Naive thymus-derived CD8-positive, alpha-beta T cell (primary cell): Measurements from ENCODE around the gene PTTG1. TPM values are rescaled to one million over a fixed set of nuclear protein-coding genes. Genes with fewer than 3 reads are reported as not detected.

Experiments used
- ATAC-seq, 2 donors: fragments of 150-1000 bp; cut with Tn5 transposase in 1 of 2; sonication (Bioruptor Pico), chemical (Tn5 transposase) in 1 of 2; 1 replicate in 1 of 2; 2 replicates in 1 of 2; pipeline ENCODE4 v1.10.0; 2021; ENCODE audit warnings: mild to moderate bottlenecking in 2 of 2, moderate library complexity in 2 of 2
- POLR2A ChIA-PET: fragments of 350-600 bp; sonication (Branson Sonifier 250); formaldehyde crosslinking; loops from one replicate; lab custom pipeline; 2021; ENCODE audit warnings: antibody characterized with exemption; lab: Charles Lee
- DNase-seq, 10 donors: peaks; one replicate each; pipeline versions ENCODE4 v3.0.0 to v3.0.0-alpha.2; 2020 to 2022
- H3K27ac Mint-ChIP-seq, 10 donors: one replicate each; pipeline ENCODE4 v1.8.0; 2020 to 2022; ENCODE audit warnings: mild to moderate bottlenecking in 10 of 10, mixed read lengths in 10 of 10, moderate library complexity in 4 of 10, inconsistent platforms in 1 of 10
- H3K27me3 Mint-ChIP-seq, 5 donors: one replicate each; pipeline ENCODE4 v1.8.0; 2021 to 2022; ENCODE audit warnings: mixed read lengths in 5 of 5
- H3K36me3 Mint-ChIP-seq, 3 donors: one replicate each; pipeline ENCODE4 v1.8.0; 2020 to 2022; ENCODE audit warnings: mixed read lengths in 3 of 3, mild to moderate bottlenecking in 2 of 3, inconsistent platforms in 1 of 3
- H3K4me1 Mint-ChIP-seq, 4 donors: one replicate each; pipeline ENCODE4 v1.8.0; 2021 to 2022; ENCODE audit warnings: mixed read lengths in 4 of 4
- H3K4me3 Mint-ChIP-seq, 10 donors: one replicate each; pipeline ENCODE4 v1.8.0; 2020 to 2022; ENCODE audit warnings: mild to moderate bottlenecking in 10 of 10, mixed read lengths in 10 of 10, moderate library complexity in 6 of 10, inconsistent platforms in 1 of 10
- H3K9me3 Mint-ChIP-seq, 9 donors: one replicate each; pipeline ENCODE4 v1.8.0; 2020 to 2022; ENCODE audit warnings: mixed read lengths in 9 of 9, mild to moderate bottlenecking in 3 of 9, inconsistent platforms in 1 of 9, moderate library complexity in 1 of 9
- polyA plus RNA-seq, 3 donors: library from polyadenylated mRNA; unstranded; fragments of 300-500 nt; fragmentation: Illumina TruSeq; gene quantifications; one replicate each; pipeline ENCODE4 v1.2.3, GENCODE V29; 2021
- total RNA-seq, 8 experiments: library from RNA in 2 of 8; stranded (reverse) in 2 of 8; gene quantifications; one replicate each; pipeline ENCODE4 v1.2.3 and lab custom pipeline; 2021 to 2026

Gene PTTG1
- total and polyA plus RNA-seq, 5 experiments from 2014 or later, result 2.7 to 18.9 (median 7.1) TPM

DNA sequence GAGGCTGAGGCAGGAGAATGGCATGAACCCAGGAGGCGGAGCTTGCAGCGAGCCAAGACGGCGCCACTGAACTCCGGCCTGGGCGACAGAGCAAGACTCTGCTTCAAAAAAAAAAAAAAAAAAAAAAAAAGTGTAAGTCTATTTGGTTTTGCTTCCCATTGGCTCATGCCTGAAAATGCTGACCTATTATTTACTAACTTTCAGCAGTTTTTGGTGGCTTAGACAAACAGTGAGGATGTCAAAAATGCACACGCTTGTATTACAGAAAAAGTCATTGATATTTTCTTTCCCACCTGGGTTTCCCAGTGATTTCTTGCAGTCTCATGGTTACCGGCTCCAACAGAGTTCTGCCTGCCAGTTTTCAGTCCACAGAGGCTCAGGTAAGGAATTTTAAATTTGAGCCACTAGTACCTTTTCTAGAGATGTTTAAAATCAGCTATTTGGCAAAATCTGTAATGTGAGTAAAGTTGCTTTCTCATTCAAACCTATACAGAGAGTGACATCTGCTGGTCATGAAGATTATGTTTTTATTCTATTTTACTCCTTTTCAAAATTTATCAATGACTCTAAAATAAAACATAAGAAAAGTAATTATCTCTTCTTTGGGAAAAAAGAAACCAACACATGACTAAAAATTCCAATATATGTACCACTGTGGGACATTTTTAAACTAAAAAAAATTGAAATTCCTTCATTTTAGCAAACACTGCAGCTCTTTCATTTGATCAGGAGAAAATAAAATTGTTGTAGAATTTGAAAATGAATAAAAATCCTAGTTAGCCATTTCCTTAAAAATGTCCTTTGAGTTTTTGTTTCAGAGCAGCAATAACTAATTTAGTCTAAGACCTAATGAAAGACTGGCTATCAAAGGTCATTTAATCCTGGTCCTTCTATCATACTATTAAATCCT is 30.6 kb upstream of the PTTG1 start:
- DNase-seq (peak in 2 of 10 donors; percentile 11 to 20), ATAC-seq (no peak)
- Mint-ChIP-seq H3K36me3 (peaks cover 0 to 18% (median 8%) of the 10 kb centered on the region in 3 donors), H3K9me3 (peaks cover 0 to 27% (median 11%) of the 10 kb centered on the region in 9 donors), H3K4me1 (no peaks in the 10 kb centered on the region), H3K27me3 (peaks cover 0 to 3% (median 0%) of the 10 kb centered on the region in 5 donors), H3K4me3 (no peak overlapping the region), H3K27ac (no peak overlapping the region)
- POLR2A ChIA-PET, result no interaction called here

DNA sequence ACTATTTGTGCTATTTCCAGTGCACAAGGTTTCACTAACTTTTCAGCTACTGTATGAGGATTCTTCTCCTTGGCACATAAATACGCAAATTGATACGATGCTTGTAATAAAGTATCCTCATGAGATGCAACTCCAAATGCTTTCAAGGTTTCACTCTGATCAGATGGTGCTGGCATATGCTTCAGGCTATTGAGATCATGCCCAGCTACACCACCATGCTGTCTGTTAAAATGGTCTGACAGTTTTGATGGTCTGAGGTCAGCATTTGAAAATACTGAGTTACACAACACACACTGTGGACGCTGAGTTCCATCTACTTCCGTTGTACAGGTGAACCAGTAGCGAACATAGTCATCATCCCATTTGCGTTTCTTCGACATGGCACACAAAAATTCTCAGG is 26.5 kb upstream of the PTTG1 start:
- no peaks in the 10 kb centered on the region for H3K9me3 Mint-ChIP-seq
- POLR2A ChIA-PET, result no interaction called here
- no peaks in the 10 kb centered on the region for H3K36me3 Mint-ChIP-seq
- H3K27ac Mint-ChIP-seq, result no peak overlapping the region
- DNase-seq (no peak), ATAC-seq (no peak)
- H3K4me1 Mint-ChIP-seq, result peaks cover 4 to 17% (median 14%) of the 10 kb centered on the region in 4 donors
- H3K27me3 Mint-ChIP-seq, result no peaks in the 10 kb centered on the region
- H3K4me3 Mint-ChIP-seq, result no peak overlapping the region

DNA sequence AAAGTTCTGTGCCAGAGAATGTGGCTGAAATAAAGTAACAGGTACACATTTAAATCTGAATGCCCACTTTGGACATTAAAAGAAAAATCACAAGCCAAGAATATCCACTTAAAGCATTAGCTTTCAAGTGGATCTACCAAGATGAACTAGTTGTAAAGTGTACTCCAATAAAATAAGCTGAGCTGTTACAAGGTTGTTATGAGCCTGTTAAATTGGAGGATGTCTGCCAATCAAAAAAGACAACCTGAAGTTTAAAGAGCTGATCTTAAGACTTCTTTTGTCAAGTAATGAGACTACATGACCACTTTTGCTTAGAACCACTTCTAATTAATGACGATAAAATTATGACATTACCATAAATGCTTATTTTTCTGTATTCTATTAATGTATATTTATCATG is 24.2 kb upstream of the PTTG1 start:
- H3K27ac Mint-ChIP-seq, result peak overlapping the region in 1 of 10 donors; percentile 63
- no peak overlapping the region for H3K4me3 Mint-ChIP-seq
- DNase-seq (no peak), ATAC-seq (no peak)
- peaks cover 0 to 10% (median 3%) of the 10 kb centered on the region in 3 donors for H3K36me3 Mint-ChIP-seq
- H3K9me3 Mint-ChIP-seq, result no peaks in the 10 kb centered on the region
- no peaks in the 10 kb centered on the region for H3K27me3 Mint-ChIP-seq
- POLR2A ChIA-PET, result interaction anchor here (0.6 kb wide), 1 partner anchor 20 kb away, joined by 4 read pairs; no protein-coding TSS in a partner anchor
- H3K4me1 Mint-ChIP-seq, result peaks cover 6 to 22% (median 19%) of the 10 kb centered on the region in 4 donors

DNA sequence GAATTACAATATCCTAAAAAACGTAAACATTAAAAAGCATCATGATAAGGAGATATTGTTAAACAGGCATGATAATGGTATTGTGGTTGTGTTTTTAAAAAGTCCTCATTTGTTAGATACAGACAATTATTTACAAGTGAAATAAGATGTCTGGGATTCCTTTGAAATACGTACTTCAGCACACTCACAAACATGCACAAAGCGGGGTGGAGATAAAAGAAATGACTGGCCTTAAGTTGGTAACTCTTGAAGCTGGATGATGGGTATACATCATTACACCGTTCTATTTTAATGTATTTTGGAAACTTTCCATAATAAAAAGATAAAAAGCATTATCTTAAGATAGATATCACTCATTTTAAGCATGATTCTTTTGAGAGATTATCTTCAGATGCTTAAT is 22.8 kb upstream of the PTTG1 start:
- peaks cover 6 to 22% (median 19%) of the 10 kb centered on the region in 4 donors for H3K4me1 Mint-ChIP-seq
- POLR2A ChIA-PET, result interaction anchor here (2.6 kb wide), 1 partner anchor 20 kb away, joined by 13 read pairs; the partner anchor contains the start of gene SLU7

DNA sequence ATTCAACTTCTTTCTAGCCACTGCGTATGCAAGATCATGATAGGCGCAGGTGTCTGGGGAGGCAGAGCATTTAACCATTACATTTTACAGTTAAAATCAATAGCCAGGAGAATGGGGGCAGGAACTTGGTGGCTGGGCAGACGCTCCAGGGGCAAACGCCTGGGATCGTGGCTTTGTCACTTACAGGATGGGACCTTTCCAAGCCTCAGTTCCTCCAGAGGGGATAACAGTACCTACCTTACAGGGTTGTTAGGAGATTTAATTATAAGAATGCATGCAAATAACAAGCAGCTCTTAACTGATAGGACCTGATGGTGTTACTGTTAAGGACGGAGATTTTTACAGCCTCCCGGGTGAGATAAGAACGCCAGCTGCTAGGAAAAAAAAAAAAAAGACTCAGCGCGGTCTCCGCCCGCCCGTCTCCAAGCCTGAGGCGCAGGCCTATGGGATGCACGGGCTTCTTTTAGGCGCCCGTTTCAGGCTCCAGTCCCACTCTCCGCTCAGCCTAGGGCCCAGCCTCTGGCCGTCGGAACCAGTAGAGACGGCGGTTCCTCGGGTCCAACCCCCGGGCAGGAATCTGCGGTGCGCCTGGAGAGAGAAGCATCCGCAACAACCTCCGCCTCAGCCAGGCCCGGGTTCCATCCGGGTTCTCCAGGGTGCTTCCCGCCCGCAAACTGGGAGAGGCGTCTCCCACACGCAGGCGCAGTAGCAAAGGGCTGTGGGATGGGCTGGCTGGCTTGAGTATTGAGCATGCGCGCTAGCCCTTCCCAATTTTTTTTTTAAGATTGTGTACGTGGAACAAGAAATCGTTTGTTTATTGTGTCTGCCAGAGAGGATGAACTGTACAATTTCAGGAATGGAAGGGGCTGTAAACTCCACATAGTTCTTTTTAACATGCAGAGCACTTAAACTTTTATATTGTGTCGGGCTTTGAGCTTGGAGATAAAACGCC is 22.0 kb upstream of the PTTG1 start, which contains the start of gene FAM200C:
FAM200C (minus strand) TSS at position 653 of the 952 bp plus-strand sequence. CDS start 4,564 bp downstream, outside the sequence.
- no peaks in the 10 kb centered on the region for H3K9me3 Mint-ChIP-seq
- POLR2A ChIA-PET, result interaction anchor here (1.0 to 2.6 kb wide), 2 partner anchors 19 to 40 kb away, joined by 3 to 13 read pairs; partner anchors contain the start of gene SLU7
- peaks cover 6 to 22% (median 19%) of the 10 kb centered on the region in 4 donors for H3K4me1 Mint-ChIP-seq
- H3K4me3 Mint-ChIP-seq, result peak within 1 kb of the TSS; percentile 90 to 95 (median 92)
- DNase-seq (peak; percentile 32 to 79 (median 54)), ATAC-seq (peak; percentile 77 to 86)
- no peaks in the 10 kb centered on the region for H3K27me3 Mint-ChIP-seq
- H3K27ac Mint-ChIP-seq, result peak within 1 kb of the TSS; percentile 56 to 91 (median 86)
- H3K36me3 Mint-ChIP-seq, result peaks cover 0 to 31% (median 14%) of the 10 kb centered on the region in 3 donors

More for the DNA sequence above, 22.8 kb upstream of the PTTG1 start:
- no peak for ATAC-seq
- Mint-ChIP-seq H3K27ac (peak overlapping the region in 3 of 10 donors; percentile 88 to 91 (median 90)), H3K9me3 (no peaks in the 10 kb centered on the region), H3K27me3 (no peaks in the 10 kb centered on the region), H3K36me3 (peaks cover 0 to 23% (median 8%) of the 10 kb centered on the region in 3 donors), H3K4me3 (peak overlapping the region; percentile 90 to 95 (median 92))
- no peak for DNase-seq

DNA sequence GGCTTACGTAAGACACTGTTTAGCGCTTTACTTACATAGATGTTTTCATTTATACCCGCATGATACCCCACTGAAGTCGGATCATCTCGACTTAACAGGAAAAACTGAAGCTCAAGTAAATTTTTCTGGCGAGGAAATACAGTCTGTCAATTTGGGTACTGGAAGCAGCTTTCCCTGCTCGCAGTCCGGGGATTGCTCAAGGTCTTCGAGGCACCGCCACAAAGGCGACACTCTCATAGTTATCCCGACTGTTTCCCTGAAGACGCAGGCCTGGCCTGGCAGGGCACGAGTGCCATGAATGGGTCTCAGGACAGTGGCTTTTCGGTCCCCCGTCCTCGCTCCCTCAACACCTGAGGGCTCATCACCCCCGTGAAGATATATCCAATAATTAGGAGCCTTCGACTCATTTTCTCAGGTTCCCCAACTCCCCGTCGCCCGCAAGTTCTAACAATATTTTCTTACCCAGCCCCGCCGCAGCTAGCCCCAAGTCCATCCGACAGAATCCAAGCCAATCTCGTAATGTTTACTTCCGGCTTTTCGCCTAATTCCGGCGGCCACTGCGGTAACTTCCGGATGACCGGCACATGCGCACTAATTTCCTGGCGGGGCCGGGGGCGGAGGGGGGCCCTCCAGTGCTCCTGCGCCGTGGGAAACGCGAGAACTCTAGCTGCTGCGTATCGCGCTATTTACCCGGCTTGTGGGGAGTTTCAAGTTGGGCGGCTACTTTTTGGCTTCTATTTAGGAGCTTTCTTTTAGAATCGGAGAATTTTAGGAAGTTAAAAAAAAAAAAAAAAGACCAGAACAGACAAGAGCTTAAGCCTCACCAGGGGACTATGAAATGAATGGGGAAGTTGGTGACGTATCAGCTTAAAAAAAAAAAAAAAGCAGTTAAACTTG is 2.8 kb upstream of the PTTG1 start, which contains the start of gene SLU7:
SLU7 (minus strand) TSS at position 521 of the 897 bp plus-strand sequence. CDS start 3,787 bp downstream, outside the sequence.
- Mint-ChIP-seq H3K4me1 (peaks cover 30 to 79% (median 70%) of the 10 kb centered on the region in 4 donors), H3K27ac (peak within 1 kb of the TSS; percentile 95 to 100 (median 98)), H3K9me3 (no peaks in the 10 kb centered on the region), H3K27me3 (no peaks in the 10 kb centered on the region), H3K36me3 (peaks cover 0 to 28% (median 4%) of the 10 kb centered on the region in 3 donors), H3K4me3 (peak within 1 kb of the TSS; percentile 94 to 99 (median 98))
- POLR2A ChIA-PET, result interaction anchor here (0.7 to 2.3 kb wide), 6 partner anchors 14 to 410 kb away, joined by 3 to 15 read pairs (median 4); partner anchors contain the start of genes FAM200C and TTC1
- peak; percentile 84 to 95 (median 92) for DNase-seq
- peak; percentile 78 to 85 for ATAC-seq

DNA sequence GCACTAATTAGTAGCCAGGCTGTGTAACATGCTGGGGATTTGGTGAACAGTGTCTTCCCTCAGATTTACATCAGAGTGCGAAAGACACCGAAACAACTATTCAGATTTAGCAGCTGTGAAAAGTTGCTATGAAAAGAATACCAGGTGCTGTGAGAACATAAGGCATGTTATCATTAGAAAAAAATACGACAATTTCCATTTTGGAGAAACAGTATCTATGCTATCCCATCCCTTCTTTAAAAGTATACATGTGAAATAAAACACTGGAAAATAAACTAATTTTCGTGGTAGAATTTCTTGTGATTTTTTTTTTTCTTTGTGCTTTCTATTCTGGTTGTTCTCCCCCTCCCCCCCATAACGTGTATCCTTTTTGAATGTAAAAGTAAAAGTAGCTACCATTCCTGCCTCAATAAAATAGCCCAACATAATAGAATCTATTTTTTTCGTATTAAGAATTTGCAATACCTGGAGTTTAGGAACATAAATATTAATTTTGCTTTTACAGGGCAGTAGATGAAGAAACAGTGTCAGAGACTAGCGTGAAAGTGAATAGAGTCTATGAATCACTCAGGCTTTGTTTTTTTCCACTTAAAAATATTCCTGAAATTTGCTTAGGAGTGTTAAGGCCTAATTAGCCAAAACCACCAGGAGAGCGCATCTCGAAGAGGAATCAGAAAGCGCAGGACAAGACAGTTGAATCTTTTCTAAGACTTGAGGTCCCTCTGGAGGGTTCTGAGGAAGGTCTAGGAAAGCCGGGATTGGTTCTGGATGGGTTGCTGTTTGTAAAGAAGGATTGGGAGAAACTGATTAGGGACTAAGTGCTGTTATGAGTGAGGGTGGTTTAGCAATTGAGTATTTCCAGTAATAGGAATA is 2.0 kb upstream of the PTTG1 start:
- H3K4me1 Mint-ChIP-seq, result peaks cover 30 to 85% (median 74%) of the 10 kb centered on the region in 4 donors
- POLR2A ChIA-PET, result interaction anchor here (0.7 to 2.3 kb wide), 6 partner anchors 15 to 411 kb away, joined by 3 to 15 read pairs (median 4); partner anchors contain the start of genes FAM200C and TTC1
- H3K27me3 Mint-ChIP-seq, result no peaks in the 10 kb centered on the region
- DNase-seq, result peak in 1 of 10 donors; percentile 12
- peaks cover 0 to 19% (median 4%) of the 10 kb centered on the region in 3 donors for H3K36me3 Mint-ChIP-seq
- H3K4me3 Mint-ChIP-seq, result peak overlapping the region; percentile 94 to 99 (median 98)
- H3K27ac Mint-ChIP-seq, result peak overlapping the region; percentile 95 to 100 (median 98)
- no peaks in the 10 kb centered on the region for H3K9me3 Mint-ChIP-seq
- ATAC-seq, result no peak

DNA sequence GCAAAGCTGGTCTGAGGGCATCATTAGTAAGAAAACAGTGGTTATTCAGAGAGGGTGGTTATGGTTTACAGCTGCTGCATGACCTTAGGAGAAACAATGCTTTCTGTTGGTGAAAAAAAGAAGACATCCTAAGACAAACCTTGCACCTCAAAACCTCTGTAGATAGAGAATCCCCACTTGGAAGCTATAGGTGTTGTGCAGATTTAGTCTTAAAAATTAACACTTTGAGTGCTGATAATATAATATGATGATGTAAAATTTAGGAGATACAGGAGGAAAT is 1.4 kb upstream of the PTTG1 start:
- Mint-ChIP-seq H3K9me3 (no peaks in the 10 kb centered on the region), H3K36me3 (peaks cover 0 to 13% (median 4%) of the 10 kb centered on the region in 3 donors), H3K27me3 (no peaks in the 10 kb centered on the region), H3K27ac (peak overlapping the region in 5 of 10 donors; percentile 17 to 100 (median 54)), H3K4me3 (peak overlapping the region; percentile 80 to 99 (median 98)), H3K4me1 (peaks cover 30 to 85% (median 75%) of the 10 kb centered on the region in 4 donors)
- ATAC-seq, result no peak
- POLR2A ChIA-PET, result interaction anchor here (2.3 kb wide), 1 partner anchor 19 kb away, joined by 15 read pairs; no protein-coding TSS in a partner anchor
- DNase-seq, result no peak

DNA sequence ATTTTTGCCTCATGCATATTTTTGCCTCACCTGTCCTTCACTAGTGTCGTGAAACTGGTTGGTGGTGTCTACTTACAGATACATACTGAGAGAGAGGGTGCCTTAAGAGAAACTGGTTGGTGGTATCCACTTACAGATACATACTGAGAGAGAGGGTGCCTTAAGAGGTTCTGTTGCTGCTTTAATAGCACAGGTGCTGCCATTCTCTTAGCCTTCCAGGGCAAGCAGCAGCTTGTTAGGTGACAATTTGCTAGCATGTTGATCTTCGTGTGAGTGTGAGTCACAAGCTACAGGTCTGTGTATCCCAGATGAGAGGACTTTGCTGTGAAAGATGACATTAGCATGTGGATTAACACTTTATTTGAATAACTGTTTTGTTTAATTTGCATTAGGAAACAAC is 1.4 kb downstream of the PTTG1 start:
- H3K4me3 Mint-ChIP-seq, result peak overlapping the region in 3 of 10 donors; percentile 22 to 97 (median 40)
- H3K27ac Mint-ChIP-seq, result peak overlapping the region in 7 of 10 donors; percentile 20 to 96 (median 67)
- H3K27me3 Mint-ChIP-seq, result no peaks in the 10 kb centered on the region
- H3K36me3 Mint-ChIP-seq, result peaks cover 0 to 3% (median 0%) of the 10 kb centered on the region in 3 donors
- DNase-seq (no peak), ATAC-seq (no peak)
- POLR2A ChIA-PET, result no interaction called here
- peaks cover 15 to 66% (median 55%) of the 10 kb centered on the region in 4 donors for H3K4me1 Mint-ChIP-seq
- no peaks in the 10 kb centered on the region for H3K9me3 Mint-ChIP-seq

DNA sequence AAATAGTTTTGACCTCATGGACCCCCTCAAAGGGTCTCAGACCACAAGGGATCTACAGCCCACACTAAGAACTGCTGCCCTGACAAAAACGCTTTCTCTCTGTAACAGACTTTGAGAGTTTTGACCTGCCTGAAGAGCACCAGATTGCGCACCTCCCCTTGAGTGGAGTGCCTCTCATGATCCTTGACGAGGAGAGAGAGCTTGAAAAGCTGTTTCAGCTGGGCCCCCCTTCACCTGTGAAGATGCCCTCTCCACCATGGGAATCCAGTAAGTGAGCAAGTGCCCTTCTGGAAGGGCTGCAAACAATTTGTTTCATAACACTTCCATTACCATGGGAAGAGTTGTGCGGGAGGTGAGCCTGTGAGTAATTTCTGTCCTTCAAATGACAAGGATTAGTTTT is 6.0 kb downstream of the PTTG1 start:
- no peaks in the 10 kb centered on the region for H3K27me3 Mint-ChIP-seq
- no peak overlapping the region for H3K27ac Mint-ChIP-seq
- H3K4me1 Mint-ChIP-seq, result peaks cover 5 to 31% (median 21%) of the 10 kb centered on the region in 4 donors
- ATAC-seq (no peak), DNase-seq (no peak)
- H3K9me3 Mint-ChIP-seq, result no peaks in the 10 kb centered on the region
- H3K36me3 Mint-ChIP-seq, result peaks cover 0 to 6% (median 0%) of the 10 kb centered on the region in 3 donors
- H3K4me3 Mint-ChIP-seq, result no peak overlapping the region
- POLR2A ChIA-PET, result no interaction called here
